ENCODE results near the gene RGS21. TPM values are rescaled to one million over a fixed set of nuclear protein-coding genes. Genes with fewer than 3 reads are reported as not detected.

Gene RGS21
- total RNA-seq, 1 experiment from 2014 or later, result not detected

DNA sequence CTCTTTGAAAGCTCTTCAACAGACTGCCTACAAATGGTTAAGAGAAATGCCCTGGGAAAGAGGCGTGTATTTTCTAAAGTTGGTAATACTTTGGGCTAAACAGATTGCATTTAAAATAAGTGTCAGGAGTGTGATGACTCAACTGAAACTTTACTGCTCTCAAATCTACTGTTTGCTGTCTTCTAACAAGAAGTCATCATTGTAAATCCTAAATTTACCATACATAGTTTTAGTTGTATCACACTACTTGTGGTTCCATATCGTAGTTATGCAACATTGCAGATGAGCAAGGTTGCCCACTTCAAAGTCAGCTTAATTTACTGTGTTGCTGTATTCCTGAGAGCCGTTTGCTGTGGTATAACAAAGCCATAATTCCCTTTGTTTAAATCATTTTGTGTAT lies 59.6 kb downstream of the RGS21 start (continued):
- TF ChIP-seq, protein P1, sequence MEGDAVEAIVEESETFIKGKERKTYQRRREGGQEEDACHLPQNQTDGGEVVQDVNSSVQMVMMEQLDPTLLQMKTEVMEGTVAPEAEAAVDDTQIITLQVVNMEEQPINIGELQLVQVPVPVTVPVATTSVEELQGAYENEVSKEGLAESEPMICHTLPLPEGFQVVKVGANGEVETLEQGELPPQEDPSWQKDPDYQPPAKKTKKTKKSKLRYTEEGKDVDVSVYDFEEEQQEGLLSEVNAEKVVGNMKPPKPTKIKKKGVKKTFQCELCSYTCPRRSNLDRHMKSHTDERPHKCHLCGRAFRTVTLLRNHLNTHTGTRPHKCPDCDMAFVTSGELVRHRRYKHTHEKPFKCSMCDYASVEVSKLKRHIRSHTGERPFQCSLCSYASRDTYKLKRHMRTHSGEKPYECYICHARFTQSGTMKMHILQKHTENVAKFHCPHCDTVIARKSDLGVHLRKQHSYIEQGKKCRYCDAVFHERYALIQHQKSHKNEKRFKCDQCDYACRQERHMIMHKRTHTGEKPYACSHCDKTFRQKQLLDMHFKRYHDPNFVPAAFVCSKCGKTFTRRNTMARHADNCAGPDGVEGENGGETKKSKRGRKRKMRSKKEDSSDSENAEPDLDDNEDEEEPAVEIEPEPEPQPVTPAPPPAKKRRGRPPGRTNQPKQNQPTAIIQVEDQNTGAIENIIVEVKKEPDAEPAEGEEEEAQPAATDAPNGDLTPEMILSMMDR (IDR thresholded peaks at IDR 0.05 in 2 of 3, conservative IDR thresholded peaks at IDR 0.05 in 1 of 3; ENCODE audit: borderline replicate concordance in 1 of 3, insufficient read depth in 1 of 3, low read depth in 2 of 3, low read length in 2 of 3), result no peak
- TF ChIP-seq, protein P2, sequence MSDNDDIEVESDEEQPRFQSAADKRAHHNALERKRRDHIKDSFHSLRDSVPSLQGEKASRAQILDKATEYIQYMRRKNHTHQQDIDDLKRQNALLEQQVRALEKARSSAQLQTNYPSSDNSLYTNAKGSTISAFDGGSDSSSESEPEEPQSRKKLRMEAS (IDR thresholded peaks at IDR 0.05), result no peak
- TF ChIP-seq CEBPB (IDR thresholded peaks at IDR 0.05; ENCODE audit: low read depth) (no peak), CBX3 (IDR thresholded peaks at IDR 0.05; ENCODE audit: low read depth) (no peak), JUND (IDR thresholded peaks at IDR 0.05) (no peak), POLR2A (IDR thresholded peaks at IDR 0.05; ENCODE audit: borderline replicate concordance, extremely low read depth, insufficient read depth, insufficient read length) (no peak), YY1 (IDR thresholded peaks at IDR 0.05; ENCODE audit: extremely low read depth, insufficient replicate concordance, low read depth, low read length) (no peak), POLR2AphosphoS5 (IDR thresholded peaks at IDR 0.05; ENCODE audit: low read depth, low read length) (no peak)
- TF ChIP-seq, protein P3, sequence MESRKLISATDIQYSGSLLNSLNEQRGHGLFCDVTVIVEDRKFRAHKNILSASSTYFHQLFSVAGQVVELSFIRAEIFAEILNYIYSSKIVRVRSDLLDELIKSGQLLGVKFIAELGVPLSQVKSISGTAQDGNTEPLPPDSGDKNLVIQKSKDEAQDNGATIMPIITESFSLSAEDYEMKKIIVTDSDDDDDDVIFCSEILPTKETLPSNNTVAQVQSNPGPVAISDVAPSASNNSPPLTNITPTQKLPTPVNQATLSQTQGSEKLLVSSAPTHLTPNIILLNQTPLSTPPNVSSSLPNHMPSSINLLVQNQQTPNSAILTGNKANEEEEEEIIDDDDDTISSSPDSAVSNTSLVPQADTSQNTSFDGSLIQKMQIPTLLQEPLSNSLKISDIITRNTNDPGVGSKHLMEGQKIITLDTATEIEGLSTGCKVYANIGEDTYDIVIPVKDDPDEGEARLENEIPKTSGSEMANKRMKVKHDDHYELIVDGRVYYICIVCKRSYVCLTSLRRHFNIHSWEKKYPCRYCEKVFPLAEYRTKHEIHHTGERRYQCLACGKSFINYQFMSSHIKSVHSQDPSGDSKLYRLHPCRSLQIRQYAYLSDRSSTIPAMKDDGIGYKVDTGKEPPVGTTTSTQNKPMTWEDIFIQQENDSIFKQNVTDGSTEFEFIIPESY (IDR thresholded peaks at IDR 0.05; ENCODE audit: extremely low read depth, insufficient replicate concordance, low read length), result no peak

DNA sequence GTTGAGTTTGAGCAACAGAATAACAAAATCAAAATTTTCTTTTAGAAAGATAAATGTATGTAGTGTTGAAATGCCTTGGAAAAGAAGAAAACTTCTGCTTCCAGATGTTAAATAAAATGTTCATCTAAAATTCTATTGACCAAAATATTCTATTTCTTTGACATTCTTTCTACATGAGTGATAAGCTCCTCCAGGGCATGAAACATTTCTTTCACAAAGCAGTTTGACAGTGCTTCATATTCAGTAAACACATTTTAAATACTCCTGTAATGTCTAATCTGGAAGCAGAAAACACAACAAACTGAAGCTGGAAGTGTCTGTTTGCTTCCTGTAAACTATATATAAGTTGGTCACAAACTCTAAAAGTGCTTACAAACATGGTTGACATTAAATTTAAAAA lies 61.5 kb downstream of the RGS21 start:
- ATAC-seq (no peak), DNase-seq (ENCODE audit: low read depth, low spot score) (no peak)
- H3K4me2 ChIP-seq (ENCODE audit: low read length), result no peak overlapping the region
- no peak overlapping the region for H3K9ac ChIP-seq (ENCODE audit: low read length)
- TF ChIP-seq, protein P3 (IDR thresholded peaks at IDR 0.05; ENCODE audit: extremely low read depth, insufficient replicate concordance, low read length), result no peak
- TF ChIP-seq, protein P4, sequence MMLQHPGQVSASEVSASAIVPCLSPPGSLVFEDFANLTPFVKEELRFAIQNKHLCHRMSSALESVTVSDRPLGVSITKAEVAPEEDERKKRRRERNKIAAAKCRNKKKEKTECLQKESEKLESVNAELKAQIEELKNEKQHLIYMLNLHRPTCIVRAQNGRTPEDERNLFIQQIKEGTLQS (IDR thresholded peaks at IDR 0.05), result no peak
- TF ChIP-seq CEBPB (IDR thresholded peaks at IDR 0.05; ENCODE audit: low read depth) (no peak), CBX3 (IDR thresholded peaks at IDR 0.05; ENCODE audit: low read depth) (no peak)
- TF ChIP-seq, protein P2 (IDR thresholded peaks at IDR 0.05), result no peak
- no peaks in the 10 kb centered on the region for H3K36me3 ChIP-seq (ENCODE audit: control insufficient read depth in 1 of 2, insufficient read depth in 2 of 2, low read length in 2 of 2)
- POLR2A ChIA-PET, result no interaction called here
- H3K4me3 ChIP-seq (replicated peaks in 1 of 2; ENCODE audit: low read depth in 1 of 2, low read length in 2 of 2), result no peak overlapping the region
- no peak overlapping the region for H3K27ac ChIP-seq (ENCODE audit: low read depth, low read length)
- H3K9me3 ChIP-seq (ENCODE audit: control insufficient read depth in 1 of 2, insufficient read depth in 1 of 2, low read depth in 1 of 2, low read length in 2 of 2), result no peaks in the 10 kb centered on the region
- RAD21 ChIA-PET (ENCODE audit: low non-redundant PET in 1 of 2, low total read pairs in 2 of 2, uncharacterized antibody in 2 of 2, unreplicated experiment in 2 of 2), result no interaction called here
- no peaks in the 10 kb centered on the region for H3K79me2 ChIP-seq (ENCODE audit: insufficient read depth, low read length)
- intact Hi-C loops (cut with micrococcal nuclease), result loop anchor here (5.0 kb wide), 1 partner anchor 1324 kb away; no protein-coding TSS in a partner anchor
- CTCF ChIA-PET, result no interaction called here
- BruUV-seq (replicated peaks), result no TSS peak
- no peaks in the 10 kb centered on the region for H4K20me1 ChIP-seq (ENCODE audit: insufficient read depth)
- H2AFZ ChIP-seq (ENCODE audit: low read depth, low read length, poor library complexity, severe bottlenecking), result no peak overlapping the region
- H3K9me2 ChIP-seq (ENCODE audit: insufficient read depth), result no peaks in the 10 kb centered on the region
- no peaks in the 10 kb centered on the region for H3K27me3 ChIP-seq (ENCODE audit: insufficient read depth, low read length)
- H3K4me1 ChIP-seq (ENCODE audit: control insufficient read depth in 1 of 2, insufficient read depth in 2 of 2, low read length in 2 of 2), result no peaks in the 10 kb centered on the region
